Aorta (tissue), 5 donors: ENCODE measurements around the gene PRSS48. TPM values are rescaled to one million over a fixed set of nuclear protein-coding genes. Genes with fewer than 3 reads are reported as not detected.
A peak's percentile ranks its signal among the peaks of the same experiment; 100 is the strongest.

Source experiments
- ATAC-seq: fragments of 200-7000 bp; cut with Tn5 transposase; one replicate; pipeline ENCODE4 v1.9.1; 2022; ENCODE audit warnings: moderate library complexity; ENCODE audit not compliant: low FRiP score
- DNase-seq, 2 donors: peaks; one replicate each; pipeline ENCODE4 v3.0.0-alpha.2; 2020
- H3K27ac ChIP-seq, 2 donors: one replicate each; pipeline ENCODE4 v1.5.1; 2013; ENCODE audit warnings: low read length in 2 of 2, mild to moderate bottlenecking in 2 of 2, moderate library complexity in 2 of 2, control low read depth in 1 of 2, inconsistent platforms in 1 of 2, low read depth in 1 of 2
- H3K27me3 ChIP-seq, 2 donors: one replicate each; pipeline ENCODE4 v1.6.1; 2013; ENCODE audit warnings: control low read depth in 1 of 2, low read length in 1 of 2, mild to moderate bottlenecking in 1 of 2, moderate library complexity in 1 of 2; ENCODE audit not compliant: insufficient read depth in 2 of 2, control insufficient read depth in 1 of 2
- H3K36me3 ChIP-seq, 2 donors: one replicate each; pipeline ENCODE4 v1.6.1; 2013; ENCODE audit warnings: control low read depth in 1 of 2, low read length in 1 of 2, mild to moderate bottlenecking in 1 of 2; ENCODE audit not compliant: insufficient read depth in 2 of 2, control insufficient read depth in 1 of 2
- H3K4me1 ChIP-seq, 2 donors: one replicate each; pipeline ENCODE4 v1.6.1; 2013; ENCODE audit warnings: low read length in 2 of 2, control low read depth in 1 of 2, mild to moderate bottlenecking in 1 of 2, moderate library complexity in 1 of 2; ENCODE audit not compliant: insufficient read depth in 2 of 2, control insufficient read depth in 1 of 2
- H3K4me3 ChIP-seq, 2 donors: one replicate each; pipeline ENCODE4 v1.5.1; 2013; ENCODE audit warnings: low read length in 2 of 2, control low read depth in 1 of 2, mild to moderate bottlenecking in 1 of 2
- H3K9me3 ChIP-seq: one replicate; pipeline ENCODE4 v1.6.1; 2013; ENCODE audit warnings: mild to moderate bottlenecking, low read length; ENCODE audit not compliant: control insufficient read depth
- WGBS, 2 donors: extraction: QIAGEN DNeasy Blood & Tissue Kit; methylation state at CpG; one replicate each; pipeline ENCODE4 v1.1.7; 2013; 5-methylcytosine and 5-hydroxymethylcytosine counted together
- intact Hi-C, 2 donors: fragments of 100-400 bp; cut with DNase I; formaldehyde crosslinking; loops; one replicate each; pipeline versions ENCODE4 v1.14.2 to v1.15.0; 2022
- polyA plus RNA-seq, 2 donors: library from polyadenylated mRNA; stranded (reverse); fragments of 200-250 nt; gene quantifications; one replicate each; pipeline ENCODE4 v1.2.3, GENCODE V29; 2013
- total RNA-seq, 2 donors: library from RNA; stranded (reverse); fragmentation: NEBNext Ultra II Directional; extraction: Animal tissue kit (Norgen Biotek cat#: 25700); gene quantifications; one replicate each; pipeline ENCODE4 v1.2.1, GENCODE V29; 2021
- donor health status: healthy with polysubstance abuse.
- donor health status: Bipolar disorder and iron deficiency.
- donor health status: DM: no; HTN: no; CAD: no.
- donor health status: DM: no; HTN: no; CAD: no.
- donor health status: DM: yes; HTN: yes; CAD: no.

The PRSS48 gene
- total and polyA plus RNA-seq, 4 donors, result not detected

GRCh38 chr4:151304226-151304625 lies 27.3 kb downstream of the PRSS48 start:
- intact Hi-C loops, result no loop called here

GRCh38 chr4:151304755-151305154 lies 27.8 kb downstream of the PRSS48 start:
- Histone ChIP-seq H3K27ac (no peak overlapping the region), H3K4me3 (no peak overlapping the region), H3K27me3 (no peaks in the 10 kb centered on the region), H3K4me1 (peaks cover 0 to 2% of the 10 kb centered on the region in 2 donors), H3K36me3 (no peaks in the 10 kb centered on the region), H3K9me3 (no peaks in the 10 kb centered on the region)
- DNase-seq (no peak), ATAC-seq (no peak)
- intact Hi-C loops, result no loop called here

More at GRCh38 chr4:151304226-151304625, 27.3 kb downstream of the PRSS48 start:
- H3K36me3 ChIP-seq, result no peaks in the 10 kb centered on the region
- no peak overlapping the region for H3K4me3 ChIP-seq
- peaks cover 0 to 2% of the 10 kb centered on the region in 2 donors for H3K4me1 ChIP-seq
- H3K27ac ChIP-seq, result no peak overlapping the region
- no peak for DNase-seq
- H3K27me3 ChIP-seq, result no peaks in the 10 kb centered on the region
- H3K9me3 ChIP-seq, result no peaks in the 10 kb centered on the region
- no peak for ATAC-seq

- DNase-seq (no peak), ATAC-seq (no peak)
- intact Hi-C loops, result no loop called here
- Histone ChIP-seq H3K36me3 (no peaks in the 10 kb centered on the region), H3K27ac (no peak overlapping the region), H3K4me3 (no peak overlapping the region), H3K4me1 (peaks cover 3 to 7% of the 10 kb centered on the region in 2 donors), H3K27me3 (no peaks in the 10 kb centered on the region), H3K9me3 (no peaks in the 10 kb centered on the region)
- 53 to 63% methylated on average over 5 of the region's 5 CpGs for WGBS, 2 donors
These were observed 33.3 kb downstream of the PRSS48 start for GRCh38 chr4:151310124-151310728.

- Histone ChIP-seq H3K4me3 (no peak overlapping the region), H3K36me3 (no peaks in the 10 kb centered on the region), H3K27me3 (no peaks in the 10 kb centered on the region), H3K27ac (no peak overlapping the region), H3K9me3 (no peaks in the 10 kb centered on the region), H3K4me1 (peaks cover 6 to 7% of the 10 kb centered on the region in 2 donors)
- WGBS, 2 donors, result 84 to 92% methylated on average over 6 of the region's 6 CpGs
- intact Hi-C loops, result no loop called here
- DNase-seq, result no peak
- ATAC-seq, result no peak
These were observed 36.5 kb downstream of the PRSS48 start for GRCh38 chr4:151313306-151314009.

DNA sequence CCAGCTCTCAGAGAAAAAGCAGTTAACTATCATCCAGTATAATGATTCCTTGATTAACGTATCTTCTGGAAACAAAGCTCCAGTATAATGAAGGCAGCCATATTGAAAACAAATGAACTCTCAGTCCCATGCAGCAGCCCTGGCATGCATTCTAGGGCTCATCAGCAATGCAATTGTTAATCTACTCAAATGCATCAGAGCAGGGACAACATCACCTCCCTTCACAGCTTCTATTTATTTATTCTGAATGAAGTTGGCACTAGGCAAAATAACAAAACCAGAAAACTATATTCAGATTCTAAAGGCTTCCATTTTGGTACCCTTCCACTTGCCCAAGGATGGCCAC lies 37.0 kb downstream of the PRSS48 start:
- Histone ChIP-seq H3K4me3 (no peak overlapping the region), H3K4me1 (peaks cover 6 to 7% of the 10 kb centered on the region in 2 donors), H3K27me3 (no peaks in the 10 kb centered on the region), H3K36me3 (no peaks in the 10 kb centered on the region), H3K9me3 (no peaks in the 10 kb centered on the region), H3K27ac (no peak overlapping the region)
- WGBS, 2 donors, result 53 to 61% methylated on average over 1 of the region's 1 CpG
- no peak for ATAC-seq
- no peak for DNase-seq
- intact Hi-C loops, result no loop called here

DNA sequence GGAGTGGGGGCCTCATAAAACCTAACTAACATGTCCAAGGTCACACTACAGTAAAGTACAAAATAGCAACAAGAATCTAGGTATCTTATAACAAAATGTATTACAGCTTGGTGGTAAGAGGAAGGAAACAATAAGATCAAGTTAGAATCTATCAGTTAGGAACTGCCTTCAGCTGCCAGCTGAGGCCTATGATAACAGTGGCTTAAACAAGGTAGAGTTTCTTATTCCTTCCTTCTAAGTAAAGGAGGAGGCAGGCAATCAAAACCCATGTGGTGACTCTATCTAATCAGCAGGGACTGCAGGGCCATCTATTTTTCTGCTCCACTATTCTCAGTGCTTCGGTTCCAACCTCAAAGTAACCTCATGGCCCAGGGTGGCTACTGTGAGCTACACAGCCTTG lies 37.5 kb downstream of the PRSS48 start:
- DNase-seq (no peak), ATAC-seq (no peak)
- no peak overlapping the region for H3K4me3 ChIP-seq
- intact Hi-C loops, result no loop called here
- peak overlapping the region in 1 of 2 donors; percentile 49 for H3K27ac ChIP-seq
- H3K27me3 ChIP-seq, result no peaks in the 10 kb centered on the region
- H3K4me1 ChIP-seq, result peaks cover 6 to 7% of the 10 kb centered on the region in 2 donors
- H3K9me3 ChIP-seq, result no peaks in the 10 kb centered on the region
- WGBS, 2 donors, result 83 to 86% methylated on average over 1 of the region's 1 CpG
- H3K36me3 ChIP-seq, result no peaks in the 10 kb centered on the region

DNA sequence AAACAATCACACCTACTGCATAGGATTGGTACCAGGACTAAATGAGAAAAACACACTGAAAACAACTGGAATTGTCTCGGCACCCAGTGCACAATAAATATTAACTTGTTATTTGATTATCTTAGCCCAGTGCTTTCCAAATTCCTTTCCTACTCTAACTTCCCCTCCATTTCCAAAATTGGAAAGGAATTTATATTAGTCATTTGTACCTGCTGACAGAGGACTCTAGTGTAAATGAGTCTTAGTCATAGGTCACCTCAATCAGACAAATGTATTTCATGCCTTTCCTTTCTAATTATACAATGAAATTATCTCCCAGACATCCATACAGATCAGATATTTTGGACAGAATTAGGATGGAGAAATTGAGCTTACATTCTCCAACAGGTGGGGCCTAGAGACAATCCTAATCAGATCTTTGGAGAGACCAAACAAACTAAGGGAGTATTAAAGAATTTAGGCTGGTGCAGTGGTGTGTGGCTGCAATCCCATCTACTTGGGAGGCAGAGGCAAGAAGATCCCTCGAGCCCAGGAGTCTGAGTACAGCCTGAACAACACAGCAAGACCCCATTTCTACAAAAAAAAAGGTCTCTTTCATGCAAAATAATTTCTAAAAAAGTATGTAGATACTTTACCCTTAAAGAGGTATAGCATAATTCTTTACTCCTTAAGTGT lies 38.4 kb downstream of the PRSS48 start:
- Histone ChIP-seq H3K9me3 (no peaks in the 10 kb centered on the region), H3K27ac (peak overlapping the region in 1 of 2 donors; percentile 49), H3K36me3 (no peaks in the 10 kb centered on the region), H3K27me3 (no peaks in the 10 kb centered on the region), H3K4me3 (no peak overlapping the region), H3K4me1 (peaks cover 6 to 7% of the 10 kb centered on the region in 2 donors)
- DNase-seq (no peak), ATAC-seq (no peak)
- 26 to 31% methylated on average over 2 of the region's 2 CpGs for WGBS, 2 donors
- intact Hi-C loops, result no loop called here

- intact Hi-C loops, result no loop called here
- Histone ChIP-seq H3K27me3 (no peaks in the 10 kb centered on the region), H3K36me3 (no peaks in the 10 kb centered on the region), H3K27ac (peak overlapping the region in 1 of 2 donors; percentile 19), H3K9me3 (no peaks in the 10 kb centered on the region), H3K4me3 (no peak overlapping the region), H3K4me1 (peaks cover 6 to 7% of the 10 kb centered on the region in 2 donors)
- no peak for ATAC-seq
- DNase-seq, result no peak
- 36 to 37% methylated on average over 2 of the region's 2 CpGs for WGBS, 2 donors
These were observed 39.7 kb downstream of the PRSS48 start for GRCh38 chr4:151316645-151317044.
